ENCODE data around the gene TBCD. TPM values are rescaled to one million over a fixed set of nuclear protein-coding genes. Genes with fewer than 3 reads are reported as not detected.

TBCD gene
- total RNA-seq, 2 experiments from 2014 or later, result 87.8 to 145 TPM

GRCh38 chr17:82888583-82889495 is 137.0 kb downstream of the TBCD start:
- no peaks in the 10 kb centered on the region for H3K9me3 ChIP-seq (ENCODE audit: low read length)
- no peak for DNase-seq (ENCODE audit: low spot score)
- BruUV-seq (replicated peaks), result no TSS peak
- H3K9me2 ChIP-seq (ENCODE audit: insufficient read depth, low read length), result no peaks in the 10 kb centered on the region
- H3K4me3 ChIP-seq (ENCODE audit: low read depth, low read length, poor library complexity, severe bottlenecking), result no peak overlapping the region
- no peak overlapping the region for H3K27ac ChIP-seq (ENCODE audit: low read depth, low read length, poor library complexity, severe bottlenecking)
- CTCF ChIA-PET (ENCODE audit: unreplicated experiment), result no interaction called here
- POLR2A ChIA-PET, result no interaction called here
- no peak overlapping the region for H3K4me2 ChIP-seq (ENCODE audit: low read length)
- H4K20me1 ChIP-seq (ENCODE audit: insufficient read depth, low read length), result no peaks in the 10 kb centered on the region
- peaks cover 36% of the 10 kb centered on the region for H3K4me1 ChIP-seq (ENCODE audit: insufficient read depth, low read length, poor library complexity, severe bottlenecking)
- H3K79me2 ChIP-seq (ENCODE audit: insufficient read depth, low read depth, low read length), result no peaks in the 10 kb centered on the region
- intact Hi-C loops (cut with micrococcal nuclease; ENCODE audit: unreplicated experiment), result no loop called here
- H3K36me3 ChIP-seq (ENCODE audit: insufficient read depth, low read length), result peaks cover 37% of the 10 kb centered on the region; the same call in 1 of the 2 replicates
- TF ChIP-seq EZH2phosphoT487 (IDR thresholded peaks at IDR 0.05; ENCODE audit: borderline replicate concordance, low read depth, low read length), result no peak
- H2AFZ ChIP-seq (ENCODE audit: low read length), result no peak overlapping the region

- no peak overlapping the region for H3K4me2 ChIP-seq (ENCODE audit: low read length)
- ChIA-PET CTCF (ENCODE audit: unreplicated experiment) (no interaction called here), POLR2A (interaction anchor here (0.6 kb wide), 1 partner anchor 11 kb away, joined by 3 read pairs; no protein-coding TSS in a partner anchor)
- peaks cover 45% of the 10 kb centered on the region; the same call in 1 of the 2 replicates for H3K36me3 ChIP-seq (ENCODE audit: insufficient read depth, low read length)
- H3K27ac ChIP-seq (ENCODE audit: low read depth, low read length, poor library complexity, severe bottlenecking), result no peak overlapping the region
- no peaks in the 10 kb centered on the region for H3K79me2 ChIP-seq (ENCODE audit: insufficient read depth, low read depth, low read length)
- TF ChIP-seq EZH2phosphoT487 (IDR thresholded peaks at IDR 0.05; ENCODE audit: borderline replicate concordance, low read depth, low read length) (no peak), CTCF (conservative IDR thresholded peaks at IDR 0.05; ENCODE audit: low read length) (no peak)
- BruUV-seq (replicated peaks), result no TSS peak
- H3K9me2 ChIP-seq (ENCODE audit: insufficient read depth, low read length), result no peaks in the 10 kb centered on the region
- peaks cover 34% of the 10 kb centered on the region for H3K4me1 ChIP-seq (ENCODE audit: insufficient read depth, low read length, poor library complexity, severe bottlenecking)
- no peaks in the 10 kb centered on the region for H4K20me1 ChIP-seq (ENCODE audit: insufficient read depth, low read length)
- H3K4me3 ChIP-seq (ENCODE audit: low read depth, low read length, poor library complexity, severe bottlenecking), result no peak overlapping the region
- DNase-seq (ENCODE audit: low spot score), result no peak
- no peaks in the 10 kb centered on the region for H3K9me3 ChIP-seq (ENCODE audit: low read length)
- intact Hi-C loops (cut with micrococcal nuclease; ENCODE audit: unreplicated experiment), result no loop called here
- H2AFZ ChIP-seq (ENCODE audit: low read length), result no peak overlapping the region
These were observed 137.9 kb downstream of the TBCD start for GRCh38 chr17:82889496-82890338.

GRCh38 chr17:82890339-82890730 is 138.5 kb downstream of the TBCD start:
- POLR2A ChIA-PET, result no interaction called here
- H3K27ac ChIP-seq (ENCODE audit: low read depth, low read length, poor library complexity, severe bottlenecking), result no peak overlapping the region
- BruUV-seq (replicated peaks), result no TSS peak
- H3K4me2 ChIP-seq (ENCODE audit: low read length), result no peak overlapping the region
- H3K9me3 ChIP-seq (ENCODE audit: low read length), result no peaks in the 10 kb centered on the region
- TF ChIP-seq CTCF (conservative IDR thresholded peaks at IDR 0.05; ENCODE audit: low read length), result no peak
- no peak for TF ChIP-seq EZH2phosphoT487 (IDR thresholded peaks at IDR 0.05; ENCODE audit: borderline replicate concordance, low read depth, low read length)
- H2AFZ ChIP-seq (ENCODE audit: low read length), result no peak overlapping the region
- H3K4me1 ChIP-seq (ENCODE audit: insufficient read depth, low read length, poor library complexity, severe bottlenecking), result peaks cover 28% of the 10 kb centered on the region
- H4K20me1 ChIP-seq (ENCODE audit: insufficient read depth, low read length), result no peaks in the 10 kb centered on the region
- H3K79me2 ChIP-seq (ENCODE audit: insufficient read depth, low read depth, low read length), result no peaks in the 10 kb centered on the region
- CTCF ChIA-PET (ENCODE audit: unreplicated experiment), result interaction anchor here (0.6 kb wide), 1 partner anchor 227 kb away, joined by 3 read pairs; no protein-coding TSS in a partner anchor
- no peaks in the 10 kb centered on the region for H3K9me2 ChIP-seq (ENCODE audit: insufficient read depth, low read length)
- H3K4me3 ChIP-seq (ENCODE audit: low read depth, low read length, poor library complexity, severe bottlenecking), result no peak overlapping the region
- H3K36me3 ChIP-seq (ENCODE audit: insufficient read depth, low read length), result peaks cover 45% of the 10 kb centered on the region; the same call in 1 of the 2 replicates
- no peak for DNase-seq (ENCODE audit: low spot score)
- intact Hi-C loops (cut with micrococcal nuclease; ENCODE audit: unreplicated experiment), result no loop called here

All from OCI-LY7 (cell line).